K562 (cell line): ENCODE measurements around the gene KRIT1. TPM values are rescaled to one million over a fixed set of nuclear protein-coding genes. Genes with fewer than 3 reads are reported as not detected.

ENCODE experiments used
- ATAC-seq: fragments of 200-7000 bp; cut with Tn5 transposase; 3 replicates; pipeline ENCODE4 v1.9.1; 2020; ENCODE audit warnings: moderate library complexity
- BruUV-seq: library from RNA; stranded (reverse); fragments of 400-500 nt; replicated peaks from 2 replicates; lab custom pipeline; 2021; lab: Mats Ljungman, UMichigan
- CTCF ChIA-PET: fragments of 300-600 bp; formaldehyde crosslinking; extraction: SDS; loops from one replicate; lab custom pipeline; 2021; ENCODE audit warnings: low intra/inter-chr PET ratio; lab: Yijun Ruan, JAX
- POLR2A ChIA-PET: fragments of 300-600, 350-650 bp; sonication (Branson Sonifier 250); formaldehyde crosslinking; extraction: SDS; loops from one replicate; lab custom pipeline; 2021; ENCODE audit warnings: antibody characterized with exemption, inconsistent platforms; lab: Yijun Ruan, JAX
- DNase-seq, 4 experiments: peaks; one replicate each; pipeline versions ENCODE4 v3.0.0 to v3.0.0-alpha.2; 2011 to 2018; ENCODE audit warnings: low spot score in 3 of 4, mixed read lengths in 3 of 4; ENCODE audit errors: extremely low read depth in 1 of 4
- FAIRE-seq: peaks from 2 replicates; lab custom pipeline; 2011; peaks lifted over from hg19 to GRCh38; lab: Jason Lieb, UNC
- H2AFZ ChIP-seq: 2 replicates; pipeline ENCODE4 v1.6.0; 2011; ENCODE audit warnings: low read depth, low read length, control low read depth, inconsistent platforms
- H3K27ac ChIP-seq: fragments of 200-600 bp; 3 replicates; pipeline ENCODE4 v1.8.0; 2011; ENCODE audit warnings: low read depth, mild to moderate bottlenecking, control low read depth, inconsistent platforms, low read length, moderate library complexity, mixed read lengths; ENCODE audit errors: extremely low read depth
- H3K27me3 ChIP-seq, 2 experiments: fragments of 300-600 bp in 1 of 2; 2 replicates in 1 of 2; 3 replicates in 1 of 2; pipeline versions ENCODE4 v1.6.0 to v1.8.0; 2011; ENCODE audit warnings: inconsistent platforms in 2 of 2, low read length in 2 of 2, mild to moderate bottlenecking in 1 of 2, mixed read lengths in 1 of 2, moderate library complexity in 1 of 2; ENCODE audit not compliant: control insufficient read depth in 2 of 2, insufficient read depth in 2 of 2
- H3K36me3 ChIP-seq: fragments of 300-600 bp; 3 replicates; pipeline ENCODE4 v1.8.0; 2011; ENCODE audit warnings: mild to moderate bottlenecking, low read length, inconsistent platforms; ENCODE audit not compliant: control insufficient read depth, insufficient read depth
- H3K4me1 ChIP-seq, 2 experiments: fragments of 200-600 bp in 1 of 2; replicated peaks in 1 of 2; 2 replicates in 1 of 2; 3 replicates in 1 of 2; pipeline versions ENCODE4 v1.5.1 to v1.8.0; 2011; ENCODE audit warnings: inconsistent platforms in 2 of 2, low read length in 2 of 2, mild to moderate bottlenecking in 1 of 2, mixed read lengths in 1 of 2, moderate library complexity in 1 of 2; ENCODE audit not compliant: control insufficient read depth in 2 of 2, insufficient read depth in 2 of 2
- H3K4me2 ChIP-seq: 2 replicates; pipeline ENCODE4 v1.6.1; 2011; ENCODE audit warnings: low read length, control low read depth, inconsistent platforms, mixed read lengths; ENCODE audit not compliant: insufficient read depth
- H3K4me3 ChIP-seq: fragments of 200-600 bp; sonication (generic), shearing (Covaris generic); 2 replicates; pipeline ENCODE4 v1.5.1; 2016; ENCODE audit warnings: control low read depth, inconsistent platforms
- H3K79me2 ChIP-seq: fragments of 200-600 bp; 3 replicates; pipeline ENCODE4 v1.8.0; 2011; ENCODE audit warnings: low read length, inconsistent platforms; ENCODE audit not compliant: control insufficient read depth, insufficient read depth
- H3K9ac ChIP-seq, 2 experiments: 2 replicates each; pipeline versions ENCODE4 v1.6.0 to v1.6.1; 2011; ENCODE audit warnings: low read depth in 2 of 2, low read length in 2 of 2, control low read depth in 1 of 2, inconsistent platforms in 1 of 2, mild to moderate bottlenecking in 1 of 2, mixed read lengths in 1 of 2; ENCODE audit not compliant: insufficient read depth in 1 of 2
- H3K9me1 ChIP-seq: one replicate; pipeline ENCODE4 v1.6.0; 2011; ENCODE audit warnings: inconsistent platforms, mild to moderate bottlenecking, low read length, moderate library complexity; ENCODE audit not compliant: control insufficient read depth, insufficient read depth
- H3K9me3 ChIP-seq: replicated peaks from 2 replicates; pipeline ENCODE4 v1.5.1; 2011; ENCODE audit warnings: low read depth, low read length, inconsistent platforms; ENCODE audit not compliant: control insufficient read depth, insufficient read depth
- H4K20me1 ChIP-seq: replicated peaks from 2 replicates; pipeline ENCODE4 v1.6.1; 2011; ENCODE audit warnings: low read length, inconsistent platforms, mixed read lengths; ENCODE audit not compliant: control insufficient read depth, insufficient read depth
- CBFA2T2 ChIP-seq: fragments of 450-650 bp; conservative IDR thresholded peaks from 2 replicates; pipeline ENCODE4 v1.6.1; 2017; ENCODE audit warnings: mild to moderate bottlenecking
- CBFB ChIP-seq: sonication (generic); formaldehyde crosslinking; IDR thresholded peaks from 2 replicates; pipeline ENCODE4 v1.4.0; 2020; ENCODE audit warnings: mild to moderate bottlenecking, missing genetic modification reagents
- DIDO1 ChIP-seq: fragments of 450-650 bp; IDR thresholded peaks from 2 replicates; pipeline ENCODE4 v1.6.1; 2016; ENCODE audit warnings: low read depth, missing biosample characterization, missing genetic modification characterization
- POLR2G ChIP-seq: fragments of 200-400 bp; formaldehyde crosslinking; IDR thresholded peaks from 2 replicates; pipeline ENCODE4 v1.6.1; 2017; ENCODE audit warnings: low read depth, mild to moderate bottlenecking, antibody characterized with exemption, low read length, moderate library complexity
- ZKSCAN8 ChIP-seq: fragments of 200-800 bp; sonication (Bioruptor generic); IDR thresholded peaks from 2 replicates; pipeline ENCODE4 v1.6.1; 2016; ENCODE audit warnings: missing genetic modification characterization, missing compliant biosample characterization
- ZNF253 ChIP-seq: fragments of 250-450 bp; sonication (Bioruptor Pico); conservative IDR thresholded peaks from 2 replicates; pipeline ENCODE4 v1.6.1; 2021; ENCODE audit warnings: mild to moderate bottlenecking
- ZNF778 ChIP-seq: fragments of 450-650 bp; formaldehyde crosslinking; IDR thresholded peaks from 2 replicates; pipeline ENCODE4 v1.4.0; 2020; ENCODE audit warnings: mild to moderate bottlenecking, moderate library complexity
- ZNF79 ChIP-seq: fragments of 250-450 bp; sonication (Bioruptor Pico); IDR thresholded peaks from 2 replicates; pipeline ENCODE4 v1.4.0; 2020; ENCODE audit warnings: low read depth, mild to moderate bottlenecking, moderate library complexity
- WGBS: fragments of 100-300 bp; shearing (Covaris generic); methylation state at CpG from one replicate; pipeline ENCODE4 v1.1.6; 2016; ENCODE audit warnings: low coverage, mixed read lengths; ENCODE audit not compliant: insufficient coverage; ENCODE audit errors: missing lambda C conversion rate; 5-methylcytosine and 5-hydroxymethylcytosine counted together
- in situ Hi-C: fragments of 300-500 bp; cut with MboI; formaldehyde crosslinking; loops from 4 replicates; pipeline ENCODE4 v1.15.0; 2018; ENCODE audit warnings: inconsistent platforms, mixed read lengths
- intact Hi-C: fragments of 100-400 bp; cut with micrococcal nuclease; formaldehyde crosslinking; loops from 2 replicates; pipeline ENCODE4 v1.14.2; 2022
- polyA plus RNA-seq, 8 experiments: library from polyadenylated mRNA; depleted of rRNA in 4 of 8; stranded (reverse) in 5 of 8; unstranded in 3 of 8; fragments of >200 nt; fragmentation: Nextera tagmentation in 2 of 8; fragmentation: Illumina TruSeq in 1 of 8; extraction: Ambion mirVana in 2 of 8; extraction: Trizol in 1 of 8; gene quantifications; 2 replicates each; pipeline versions ENCODE4 v1.2.1 to v1.2.3, GENCODE V29; 2011 to 2014; ENCODE audit warnings: inconsistent platforms in 1 of 8, missing spikeins in 1 of 8
- total RNA-seq, 7 experiments: library from RNA; depleted of rRNA in 6 of 7; stranded (reverse); fragments of >200 nt in 6 of 7; fragmentation: Illumina TruSeq in 2 of 7; extraction: Trizol in 2 of 7; gene quantifications; 2 replicates each; pipeline versions ENCODE4 v1.2.1 to v1.2.3, GENCODE V29; 2011 to 2021; ENCODE audit warnings: low replicate concordance in 1 of 7
- TF ChIP-seq, protein P1 (sequence below): fragments of 250-450 bp; sonication (Bioruptor Pico); IDR thresholded peaks from 2 replicates; pipeline ENCODE4 v1.6.1; 2021; ENCODE audit warnings: mild to moderate bottlenecking
- TF ChIP-seq, protein P2 (sequence below): fragments of 200-600 bp; sonication (generic); IDR thresholded peaks from one replicate; pipeline ENCODE4 v1.6.1; 2012; ENCODE audit warnings: mild to moderate bottlenecking, low read depth, low read length, inconsistent platforms

The KRIT1 gene
- total and polyA plus RNA-seq, 9 of the 15 experiments (the other 6 are each of a cell fraction or from before 2014, with no cell fraction given): 21.5 to 81.4 (median 55.9) TPM

- in situ Hi-C loops (no loop called here), intact Hi-C loops (no loop called here)
- DNase-seq: no peak
- WGBS: 74% methylated on average over 2 of the region's 2 CpGs
- Histone ChIP-seq H3K9me3 (peaks cover 12% of the 10 kb centered on the region; the same call in 1 of the 2 replicates), H3K79me2 (peaks cover 7% of the 10 kb centered on the region; the same call in 2 of the 3 replicates), H3K4me2 (no peak overlapping the region), H3K4me1 (peaks cover 0 to 8% of the 10 kb centered on the region in 2 experiments; a peak in 2 of 5 replicates), H4K20me1 (no peaks in the 10 kb centered on the region), H3K9ac (no peak overlapping the region), H2AFZ (no peak overlapping the region), H3K27me3 (no peaks in the 10 kb centered on the region), H3K36me3 (no peaks in the 10 kb centered on the region), H3K4me3 (no peak overlapping the region), H3K9me1 (no peaks in the 10 kb centered on the region), H3K27ac (no peak overlapping the region)
- no TSS peak for BruUV-seq
- ChIA-PET POLR2A (interaction anchor here (1.3 to 2.0 kb wide), 2 partner anchors 13 to 16 kb away, joined by 3 to 5 read pairs; no protein-coding TSS in a partner anchor), CTCF (no interaction called here)
- no peak for ATAC-seq
- FAIRE-seq: no peak
- no peak for TF ChIP-seq DIDO1 (tag)
- TF ChIP-seq ZKSCAN8 (CRISPR knock-in tag): no peak
- TF ChIP-seq, protein P1, sequence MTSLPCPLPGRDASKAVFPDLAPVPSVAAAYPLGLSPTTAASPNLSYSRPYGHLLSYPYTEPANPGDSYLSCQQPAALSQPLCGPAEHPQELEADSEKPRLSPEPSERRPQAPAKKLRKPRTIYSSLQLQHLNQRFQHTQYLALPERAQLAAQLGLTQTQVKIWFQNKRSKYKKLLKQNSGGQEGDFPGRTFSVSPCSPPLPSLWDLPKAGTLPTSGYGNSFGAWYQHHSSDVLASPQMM: no peak
- no peak for TF ChIP-seq ZNF253 (CRISPR knock-in tag)
- no peak for TF ChIP-seq ZNF79 (CRISPR knock-in tag)
- TF ChIP-seq CBFB (CRISPR knock-in tag): no peak
- TF ChIP-seq POLR2G: no peak
- TF ChIP-seq, protein P2, sequence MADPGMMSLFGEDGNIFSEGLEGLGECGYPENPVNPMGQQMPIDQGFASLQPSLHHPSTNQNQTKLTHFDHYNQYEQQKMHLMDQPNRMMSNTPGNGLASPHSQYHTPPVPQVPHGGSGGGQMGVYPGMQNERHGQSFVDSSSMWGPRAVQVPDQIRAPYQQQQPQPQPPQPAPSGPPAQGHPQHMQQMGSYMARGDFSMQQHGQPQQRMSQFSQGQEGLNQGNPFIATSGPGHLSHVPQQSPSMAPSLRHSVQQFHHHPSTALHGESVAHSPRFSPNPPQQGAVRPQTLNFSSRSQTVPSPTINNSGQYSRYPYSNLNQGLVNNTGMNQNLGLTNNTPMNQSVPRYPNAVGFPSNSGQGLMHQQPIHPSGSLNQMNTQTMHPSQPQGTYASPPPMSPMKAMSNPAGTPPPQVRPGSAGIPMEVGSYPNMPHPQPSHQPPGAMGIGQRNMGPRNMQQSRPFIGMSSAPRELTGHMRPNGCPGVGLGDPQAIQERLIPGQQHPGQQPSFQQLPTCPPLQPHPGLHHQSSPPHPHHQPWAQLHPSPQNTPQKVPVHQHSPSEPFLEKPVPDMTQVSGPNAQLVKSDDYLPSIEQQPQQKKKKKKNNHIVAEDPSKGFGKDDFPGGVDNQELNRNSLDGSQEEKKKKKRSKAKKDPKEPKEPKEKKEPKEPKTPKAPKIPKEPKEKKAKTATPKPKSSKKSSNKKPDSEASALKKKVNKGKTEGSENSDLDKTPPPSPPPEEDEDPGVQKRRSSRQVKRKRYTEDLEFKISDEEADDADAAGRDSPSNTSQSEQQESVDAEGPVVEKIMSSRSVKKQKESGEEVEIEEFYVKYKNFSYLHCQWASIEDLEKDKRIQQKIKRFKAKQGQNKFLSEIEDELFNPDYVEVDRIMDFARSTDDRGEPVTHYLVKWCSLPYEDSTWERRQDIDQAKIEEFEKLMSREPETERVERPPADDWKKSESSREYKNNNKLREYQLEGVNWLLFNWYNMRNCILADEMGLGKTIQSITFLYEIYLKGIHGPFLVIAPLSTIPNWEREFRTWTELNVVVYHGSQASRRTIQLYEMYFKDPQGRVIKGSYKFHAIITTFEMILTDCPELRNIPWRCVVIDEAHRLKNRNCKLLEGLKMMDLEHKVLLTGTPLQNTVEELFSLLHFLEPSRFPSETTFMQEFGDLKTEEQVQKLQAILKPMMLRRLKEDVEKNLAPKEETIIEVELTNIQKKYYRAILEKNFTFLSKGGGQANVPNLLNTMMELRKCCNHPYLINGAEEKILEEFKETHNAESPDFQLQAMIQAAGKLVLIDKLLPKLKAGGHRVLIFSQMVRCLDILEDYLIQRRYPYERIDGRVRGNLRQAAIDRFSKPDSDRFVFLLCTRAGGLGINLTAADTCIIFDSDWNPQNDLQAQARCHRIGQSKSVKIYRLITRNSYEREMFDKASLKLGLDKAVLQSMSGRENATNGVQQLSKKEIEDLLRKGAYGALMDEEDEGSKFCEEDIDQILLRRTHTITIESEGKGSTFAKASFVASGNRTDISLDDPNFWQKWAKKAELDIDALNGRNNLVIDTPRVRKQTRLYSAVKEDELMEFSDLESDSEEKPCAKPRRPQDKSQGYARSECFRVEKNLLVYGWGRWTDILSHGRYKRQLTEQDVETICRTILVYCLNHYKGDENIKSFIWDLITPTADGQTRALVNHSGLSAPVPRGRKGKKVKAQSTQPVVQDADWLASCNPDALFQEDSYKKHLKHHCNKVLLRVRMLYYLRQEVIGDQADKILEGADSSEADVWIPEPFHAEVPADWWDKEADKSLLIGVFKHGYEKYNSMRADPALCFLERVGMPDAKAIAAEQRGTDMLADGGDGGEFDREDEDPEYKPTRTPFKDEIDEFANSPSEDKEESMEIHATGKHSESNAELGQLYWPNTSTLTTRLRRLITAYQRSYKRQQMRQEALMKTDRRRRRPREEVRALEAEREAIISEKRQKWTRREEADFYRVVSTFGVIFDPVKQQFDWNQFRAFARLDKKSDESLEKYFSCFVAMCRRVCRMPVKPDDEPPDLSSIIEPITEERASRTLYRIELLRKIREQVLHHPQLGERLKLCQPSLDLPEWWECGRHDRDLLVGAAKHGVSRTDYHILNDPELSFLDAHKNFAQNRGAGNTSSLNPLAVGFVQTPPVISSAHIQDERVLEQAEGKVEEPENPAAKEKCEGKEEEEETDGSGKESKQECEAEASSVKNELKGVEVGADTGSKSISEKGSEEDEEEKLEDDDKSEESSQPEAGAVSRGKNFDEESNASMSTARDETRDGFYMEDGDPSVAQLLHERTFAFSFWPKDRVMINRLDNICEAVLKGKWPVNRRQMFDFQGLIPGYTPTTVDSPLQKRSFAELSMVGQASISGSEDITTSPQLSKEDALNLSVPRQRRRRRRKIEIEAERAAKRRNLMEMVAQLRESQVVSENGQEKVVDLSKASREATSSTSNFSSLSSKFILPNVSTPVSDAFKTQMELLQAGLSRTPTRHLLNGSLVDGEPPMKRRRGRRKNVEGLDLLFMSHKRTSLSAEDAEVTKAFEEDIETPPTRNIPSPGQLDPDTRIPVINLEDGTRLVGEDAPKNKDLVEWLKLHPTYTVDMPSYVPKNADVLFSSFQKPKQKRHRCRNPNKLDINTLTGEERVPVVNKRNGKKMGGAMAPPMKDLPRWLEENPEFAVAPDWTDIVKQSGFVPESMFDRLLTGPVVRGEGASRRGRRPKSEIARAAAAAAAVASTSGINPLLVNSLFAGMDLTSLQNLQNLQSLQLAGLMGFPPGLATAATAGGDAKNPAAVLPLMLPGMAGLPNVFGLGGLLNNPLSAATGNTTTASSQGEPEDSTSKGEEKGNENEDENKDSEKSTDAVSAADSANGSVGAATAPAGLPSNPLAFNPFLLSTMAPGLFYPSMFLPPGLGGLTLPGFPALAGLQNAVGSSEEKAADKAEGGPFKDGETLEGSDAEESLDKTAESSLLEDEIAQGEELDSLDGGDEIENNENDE: no peak
- TF ChIP-seq CBFA2T2: no peak
- no peak for TF ChIP-seq ZNF778 (CRISPR knock-in tag)
These were observed 33.8 kb upstream of the KRIT1 start for GRCh38 chr7:92279396-92280031.
